HEK293 (cell line): ENCODE data around the gene WDR76.
A peak's percentile ranks its signal among the peaks of the same experiment; 100 is the strongest.
"Not testable (repeated sequence)": the region's sequence is repeated elsewhere in the genome, so short reads cannot be mapped to it uniquely, and the experiment has no call there.

Experiments
- CTCF ChIA-PET: fragments of 350-600 bp; formaldehyde crosslinking; extraction: SDS; loops from one replicate; lab custom pipeline; 2021; ENCODE audit warnings: antibody characterized with exemption; lab: Yijun Ruan, JAX
- POLR2A ChIA-PET: fragments of 300-600 bp; formaldehyde crosslinking; extraction: SDS; loops from one replicate; lab custom pipeline; 2020; ENCODE audit warnings: antibody characterized with exemption, inconsistent platforms; lab: Yijun Ruan, JAX
- H3K27ac ChIP-seq: fragments of 200-500 bp; sonication (Bioruptor generic); 2 replicates; pipeline ENCODE4 v1.5.1; 2014; ENCODE audit warnings: low read depth, low read length, control low read depth, inconsistent platforms; ENCODE audit errors: extremely low read depth
- H3K36me3 ChIP-seq, 2 experiments: fragments of 200-500 bp in 1 of 2; sonication (Bioruptor generic) in 1 of 2; 1 replicate in 1 of 2; 2 replicates in 1 of 2; pipeline ENCODE4 v1.5.1; 2014 to 2017; ENCODE audit warnings: inconsistent platforms in 2 of 2, low read length in 2 of 2; ENCODE audit not compliant: control insufficient read depth in 2 of 2, insufficient read depth in 1 of 2
- H3K4me1 ChIP-seq: fragments of 200-500 bp; sonication (Bioruptor generic); 2 replicates; pipeline ENCODE4 v1.5.1; 2014; ENCODE audit warnings: mild to moderate bottlenecking, low read length, inconsistent platforms; ENCODE audit not compliant: control insufficient read depth, insufficient read depth
- H3K4me3 ChIP-seq: 2 replicates; pipeline ENCODE4 v1.5.1; 2011; ENCODE audit warnings: low read depth, mild to moderate bottlenecking, control low read depth, low read length, moderate library complexity
- H3K9me3 ChIP-seq: fragments of 200-500 bp; sonication (Bioruptor generic); 2 replicates; pipeline ENCODE4 v1.5.1; 2014; ENCODE audit warnings: low read depth, low read length, inconsistent platforms; ENCODE audit not compliant: control insufficient read depth, insufficient read depth
- EGR2 ChIP-seq: fragments of 450-650 bp; formaldehyde crosslinking; IDR thresholded peaks from 2 replicates; pipeline ENCODE4 v1.5.1; 2016; ENCODE audit warnings: low read depth, missing biosample characterization, missing genetic modification characterization
- MZF1 ChIP-seq: fragments of 450-650 bp; formaldehyde crosslinking; IDR thresholded peaks from 2 replicates; pipeline ENCODE4 v1.5.1; 2017; ENCODE audit warnings: missing biosample characterization, missing genetic modification characterization, borderline replicate concordance
- PRDM4 ChIP-seq: fragments of 450-650 bp; formaldehyde crosslinking; IDR thresholded peaks from 2 replicates; pipeline ENCODE4 v1.5.1; 2017; ENCODE audit warnings: missing biosample characterization, missing genetic modification characterization
- ZBTB17 ChIP-seq: fragments of 450-650 bp; formaldehyde crosslinking; IDR thresholded peaks from 2 replicates; pipeline ENCODE4 v1.5.1; 2016; ENCODE audit warnings: missing biosample characterization, missing genetic modification characterization
- ZBTB44 ChIP-seq: fragments of 450-650 bp; IDR thresholded peaks from 2 replicates; pipeline ENCODE4 v1.5.1; 2018; ENCODE audit warnings: missing biosample characterization, mild to moderate bottlenecking, missing genetic modification characterization
- ZBTB6 ChIP-seq: fragments of 450-650 bp; formaldehyde crosslinking; IDR thresholded peaks from 2 replicates; pipeline ENCODE4 v1.5.1; 2017; ENCODE audit warnings: missing biosample characterization, missing genetic modification characterization
- ZBTB7A ChIP-seq: fragments of 450-650 bp; formaldehyde crosslinking; IDR thresholded peaks from 2 replicates; pipeline ENCODE4 v1.5.1; 2016; ENCODE audit warnings: low read depth, missing biosample characterization, missing genetic modification characterization
- ZFP69B ChIP-seq: fragments of 450-650 bp; formaldehyde crosslinking; IDR thresholded peaks from 2 replicates; pipeline ENCODE4 v1.5.1; 2016; ENCODE audit warnings: missing biosample characterization, missing genetic modification characterization
- ZNF112 ChIP-seq: fragments of 450-650 bp; formaldehyde crosslinking; IDR thresholded peaks from 2 replicates; pipeline ENCODE4 v1.5.0; 2017; ENCODE audit warnings: missing biosample characterization, missing genetic modification characterization
- ZNF121 ChIP-seq: fragments of 450-650 bp; formaldehyde crosslinking; IDR thresholded peaks from 2 replicates; pipeline ENCODE4 v1.5.1; 2016; ENCODE audit warnings: missing biosample characterization, missing genetic modification characterization
- ZNF132 ChIP-seq: fragments of 450-650 bp; formaldehyde crosslinking; IDR thresholded peaks from 2 replicates; pipeline ENCODE4 v1.5.1; 2017; ENCODE audit warnings: missing biosample characterization, missing genetic modification characterization, borderline replicate concordance
- ZNF2 ChIP-seq: fragments of 450-650 bp; formaldehyde crosslinking; IDR thresholded peaks from 2 replicates; pipeline ENCODE4 v1.5.1; 2016; ENCODE audit warnings: missing biosample characterization, missing genetic modification characterization
- ZNF23 ChIP-seq: fragments of 450-650 bp; formaldehyde crosslinking; IDR thresholded peaks from 2 replicates; pipeline ENCODE4 v1.5.1; 2016; ENCODE audit warnings: missing biosample characterization, missing genetic modification characterization, borderline replicate concordance
- ZNF324 ChIP-seq: fragments of 450-650 bp; formaldehyde crosslinking; IDR thresholded peaks from 2 replicates; pipeline ENCODE4 v1.5.1; 2016; ENCODE audit warnings: missing biosample characterization, missing genetic modification characterization
- ZNF335 ChIP-seq: fragments of 450-650 bp; formaldehyde crosslinking; conservative IDR thresholded peaks from 2 replicates; pipeline ENCODE4 v1.5.1; 2016; ENCODE audit warnings: missing biosample characterization, missing genetic modification characterization
- ZNF398 ChIP-seq: fragments of 450-650 bp; formaldehyde crosslinking; IDR thresholded peaks from 2 replicates; pipeline ENCODE4 v1.5.1; 2017; ENCODE audit warnings: missing biosample characterization, missing genetic modification characterization
- ZNF514 ChIP-seq: fragments of 450-650 bp; formaldehyde crosslinking; IDR thresholded peaks from 2 replicates; pipeline ENCODE4 v1.5.1; 2016; ENCODE audit warnings: missing biosample characterization, missing genetic modification characterization
- ZNF555 ChIP-seq: fragments of 450-650 bp; formaldehyde crosslinking; conservative IDR thresholded peaks from 2 replicates; pipeline ENCODE4 v1.5.1; 2017; ENCODE audit warnings: missing biosample characterization, mild to moderate bottlenecking, missing genetic modification characterization, inconsistent platforms
- ZNF610 ChIP-seq: fragments of 450-650 bp; formaldehyde crosslinking; IDR thresholded peaks from 2 replicates; pipeline ENCODE4 v1.5.1; 2016; ENCODE audit warnings: missing biosample characterization, missing genetic modification characterization, borderline replicate concordance
- ZNF639 ChIP-seq: fragments of 450-650 bp; formaldehyde crosslinking; IDR thresholded peaks from 2 replicates; pipeline ENCODE4 v1.5.1; 2016; ENCODE audit warnings: missing biosample characterization, missing genetic modification characterization
- ZNF777 ChIP-seq: fragments of 450-650 bp; formaldehyde crosslinking; IDR thresholded peaks from 2 replicates; pipeline ENCODE4 v1.5.1; 2017; ENCODE audit warnings: missing biosample characterization, missing genetic modification characterization, borderline replicate concordance

WDR76 gene

GRCh38 chr15:43815064-43815463 lies 11.7 kb upstream of the WDR76 start:
- CTCF ChIA-PET, H3K9me3 ChIP-seq, H3K27ac ChIP-seq, H3K4me1 ChIP-seq, H3K4me3 ChIP-seq, POLR2A ChIA-PET: not testable (repeated sequence)
- H3K36me3 ChIP-seq: peaks cover 47 to 70% of the 10 kb centered on the region in 2 experiments
- 0 out of 2 replicates have a peak, but pooled peaks have one; percentile 40 for TF ChIP-seq ZNF121

GRCh38 chr15:43821505-43821904 lies 5.3 kb upstream of the WDR76 start:
- H3K4me3 ChIP-seq: no peak overlapping the region
- H3K27ac ChIP-seq: no peak overlapping the region
- H3K9me3 ChIP-seq: no peaks in the 10 kb centered on the region
- H3K4me1 ChIP-seq: 0 out of 2 replicates have a peak, but pooled peaks cover 4% of the 10 kb centered on the region
- CTCF ChIA-PET: no interaction called here
- H3K36me3 ChIP-seq: peaks cover 11 to 25% of the 10 kb centered on the region in 2 experiments; a peak in 2 of 3 replicates
- POLR2A ChIA-PET: interaction anchor here (0.9 to 1.0 kb wide), 3 partner anchors 10 to 21 kb away, joined by 3 to 4 read pairs (median 3); partner anchors contain the start of gene HYPK
- TF ChIP-seq ZBTB44 (tag by site-specific recombination) (no peak), ZNF398 (no peak), ZNF2 (no peak), EGR2 (tag by site-specific recombination) (no peak), ZNF555 (tag by site-specific recombination) (no peak), ZNF112 (tag by site-specific recombination) (no peak), ZBTB7A (tag by site-specific recombination) (no peak), ZNF132 (tag by site-specific recombination) (no peak), ZNF610 (tag by site-specific recombination) (no peak), ZNF335 (tag by site-specific recombination) (no peak), ZNF324 (tag by site-specific recombination) (no peak), ZNF639 (no peak), ZNF23 (no peak), ZNF514 (tag by site-specific recombination) (no peak), ZBTB17 (no peak), ZFP69B (no peak), PRDM4 (tag by site-specific recombination) (no peak), ZNF777 (tag by site-specific recombination) (no peak), ZBTB6 (tag by site-specific recombination) (no peak), MZF1 (tag by site-specific recombination) (no peak)
